ENCODE measurements around the gene TRIM52. TPM values are rescaled to one million over a fixed set of nuclear protein-coding genes. Genes with fewer than 3 reads are reported as not detected.

The TRIM52 gene
- total and polyA plus RNA-seq, 2 of the 4 experiments (the other 2 are of a cell fraction), result 2.3 to 6.9 TPM

- TF ChIP-seq BHLHE40 (IDR thresholded peaks at IDR 0.05; ENCODE audit: low read depth, low read length), result no peak
- TF ChIP-seq CEBPB (IDR thresholded peaks at IDR 0.05; ENCODE audit: low read depth, low read length), result no peak
Observed at GRCh38 chr5:181259974-181260719, 796 bp downstream of the TRIM52 start (continued).

DNA sequence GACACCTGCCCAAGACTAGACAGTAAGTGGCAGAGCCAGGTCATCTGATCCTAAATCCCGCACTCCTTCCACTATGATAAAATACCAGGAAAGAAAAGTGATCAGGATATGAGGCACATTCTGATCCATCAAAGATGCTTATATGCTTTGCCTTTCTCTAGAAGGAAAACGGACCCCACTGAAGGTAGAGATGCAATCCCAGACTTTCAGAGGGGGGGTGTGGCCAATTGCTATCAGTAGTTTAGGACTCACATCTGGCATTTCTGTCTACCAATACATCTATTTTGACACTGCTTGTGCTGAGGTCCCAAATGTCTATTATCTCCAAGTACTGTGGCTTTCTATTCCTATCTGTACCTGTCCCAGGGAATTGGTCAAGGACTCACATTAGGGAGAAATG lies 1.7 kb downstream of the TRIM52 start:
- no peak overlapping the region for H3K18ac ChIP-seq (ENCODE audit: low read depth, low read length)
- no peak overlapping the region for H3K56ac ChIP-seq (ENCODE audit: extremely low read depth, insufficient read depth, low read length)
- no peak overlapping the region for H3K23ac ChIP-seq (ENCODE audit: low read depth, low read length)
- H4K20me1 ChIP-seq (ENCODE audit: insufficient read depth, low read length), result peaks cover 43% of the 10 kb centered on the region
- H3K4me1 ChIP-seq (ENCODE audit: control insufficient read depth, insufficient read depth, low read length), result peaks cover 2% of the 10 kb centered on the region; the same call in 1 of the 2 replicates
- POLR2A ChIA-PET (ENCODE audit: unreplicated experiment), result no interaction called here
- H4K5ac ChIP-seq (ENCODE audit: low read depth, low read length), result no peak overlapping the region
- in situ Hi-C loops (cut with MboI; ENCODE audit: low sequenced_read_pairs), result loop anchor here (5.0 to 10.0 kb wide), 2 partner anchors 72 to 454 kb away; partner anchors contain the start of gene MGAT1
- H2BK5ac ChIP-seq (ENCODE audit: low read depth, low read length, poor library complexity, severe bottlenecking), result no peak overlapping the region
- peak overlapping the region; percentile 55 for H2AK9ac ChIP-seq (replicated peaks; ENCODE audit: low read depth, low read length, poor library complexity)
- H3K9me3 ChIP-seq (ENCODE audit: control insufficient read depth, insufficient read depth, low read length), result no peaks in the 10 kb centered on the region
- CTCF ChIA-PET, result no interaction called here
- peak overlapping the region; percentile 95 for H3K4me3 ChIP-seq (ENCODE audit: insufficient read depth, low read depth, low read length)
- H2BK20ac ChIP-seq (ENCODE audit: low read depth, low read length), result no peak overlapping the region
- H3K79me1 ChIP-seq (ENCODE audit: low read depth in 1 of 2, low read length in 2 of 2), result peaks cover 12 to 63% of the 10 kb centered on the region in 2 experiments; a peak in 3 of 4 replicates
- H2AFZ ChIP-seq (replicated peaks; ENCODE audit: low read length, poor library complexity), result no peak overlapping the region
- peak overlapping the region; percentile 98 for H3K4me2 ChIP-seq (ENCODE audit: low read depth, low read length)
- no CpG with 5 or more reads among the region's 2 CpGs for WGBS, 2 experiments (ENCODE audit: extremely low coverage in 2 of 2, insufficient read length in 1 of 2)
- H3K27me3 ChIP-seq (ENCODE audit: control insufficient read depth, insufficient read depth, low read length), result no peaks in the 10 kb centered on the region
- H3K4ac ChIP-seq (ENCODE audit: low read depth, low read length), result no peak overlapping the region
- DNase-seq (no peak), ATAC-seq (ENCODE audit: low read depth) (no peak)
- no peak overlapping the region for H2BK15ac ChIP-seq (ENCODE audit: low read depth, low read length)
- no peak overlapping the region for H4K8ac ChIP-seq (ENCODE audit: low read depth in 2 of 2, low read length in 2 of 2)
- dilution Hi-C loops (cut with HindIII; ENCODE audit: low sequenced_read_pairs, unreplicated experiment), result no loop called here
- TF ChIP-seq USF2 (IDR thresholded peaks at IDR 0.05; ENCODE audit: low read depth, low read length) (no peak), MXI1 (IDR thresholded peaks at IDR 0.05; ENCODE audit: borderline replicate concordance, low read depth, low read length) (no peak), POLR2A (IDR thresholded peaks at IDR 0.05; ENCODE audit: low read depth, low read length) (no peak), SMC3 (IDR thresholded peaks at IDR 0.05; ENCODE audit: low read depth, low read length) (no peak), MAZ (IDR thresholded peaks at IDR 0.05; ENCODE audit: borderline replicate concordance, low read depth, low read length) (no peak), CHD1 (IDR thresholded peaks at IDR 0.05; ENCODE audit: low read depth, low read length) (no peak), RFX5 (IDR thresholded peaks at IDR 0.05; ENCODE audit: low read depth, low read length) (no peak), MAFK (IDR thresholded peaks at IDR 0.05; ENCODE audit: low read depth, low read length) (no peak)
- intact Hi-C loops (cut with micrococcal nuclease), result no loop called here
- H3K14ac ChIP-seq (replicated peaks; ENCODE audit: low read depth, low read length), result no peak overlapping the region
- H3K9ac ChIP-seq (ENCODE audit: low read depth, low read length), result peak overlapping the region; percentile 95
- H2AK5ac ChIP-seq (ENCODE audit: low read depth, low read length), result no peak overlapping the region
- no peak overlapping the region for H4K91ac ChIP-seq (ENCODE audit: insufficient read depth, low read depth, low read length)
- H3K27ac ChIP-seq (ENCODE audit: insufficient read depth, low read length), result no peak overlapping the region
- peaks cover 12% of the 10 kb centered on the region; the same call in 1 of the 2 replicates for H3K36me3 ChIP-seq (ENCODE audit: control insufficient read depth, insufficient read depth, low read length)
- H2BK120ac ChIP-seq (ENCODE audit: low read depth, low read length), result no peak overlapping the region
- peaks cover 7% of the 10 kb centered on the region for H3K9me1 ChIP-seq (ENCODE audit: insufficient read depth, low read length)
- no TSS peak for BruUV-seq (replicated peaks)

Measured in IMR-90 (cell line).